Activated CD8-positive, alpha-beta T cell treated with anti-CD3 and anti-CD28 coated beads, Interleukin-2, amount 10 ng/mL, durations not matched to agents 7 days and 5 days (primary cell): ENCODE data around the gene B4GALT3. TPM values are rescaled to one million over a fixed set of nuclear protein-coding genes. Genes with fewer than 3 reads are reported as not detected.

ENCODE experiments used
- ATAC-seq: fragments of 150-1000 bp; cut with Tn5 transposase; one replicate; pipeline ENCODE4 v1.10.0; 2021; ENCODE audit warnings: moderate library complexity
- CTCF ChIA-PET: fragments of 350-600 bp; sonication (Branson Sonifier 250); formaldehyde crosslinking; loops from one replicate; lab custom pipeline; 2021; ENCODE audit warnings: antibody characterized with exemption; lab: Charles Lee
- POLR2A ChIA-PET: fragments of 350-600 bp; sonication (Branson Sonifier 250); formaldehyde crosslinking; loops from one replicate; lab custom pipeline; 2021; ENCODE audit warnings: antibody characterized with exemption; lab: Charles Lee
- DNase-seq: peaks from one replicate; pipeline ENCODE4 v3.0.0-alpha.2; 2020
- H3K27ac Mint-ChIP-seq: one replicate; pipeline ENCODE4 v1.8.0; 2021; ENCODE audit warnings: mild to moderate bottlenecking, mixed read lengths
- H3K27me3 Mint-ChIP-seq: one replicate; pipeline ENCODE4 v1.8.0; 2021; ENCODE audit warnings: low read depth, mixed read lengths
- H3K36me3 Mint-ChIP-seq: one replicate; pipeline ENCODE4 v1.8.0; 2021; ENCODE audit warnings: low read depth, mixed read lengths
- H3K4me1 Mint-ChIP-seq: one replicate; pipeline ENCODE4 v1.8.0; 2021; ENCODE audit warnings: low read depth, mixed read lengths
- H3K4me3 Mint-ChIP-seq: one replicate; pipeline ENCODE4 v1.8.0; 2021; ENCODE audit warnings: mild to moderate bottlenecking, mixed read lengths
- H3K9me3 Mint-ChIP-seq: one replicate; pipeline ENCODE4 v1.8.0; 2022; ENCODE audit warnings: mixed read lengths; ENCODE audit not compliant: insufficient read depth
- total RNA-seq, 2 experiments: library from RNA; stranded (reverse); gene quantifications; one replicate each; pipeline ENCODE4 v1.2.3, GENCODE V29; 2021

The B4GALT3 gene
- total RNA-seq, 2 experiments from 2014 or later, result 34.2 to 37.0 TPM

DNA sequence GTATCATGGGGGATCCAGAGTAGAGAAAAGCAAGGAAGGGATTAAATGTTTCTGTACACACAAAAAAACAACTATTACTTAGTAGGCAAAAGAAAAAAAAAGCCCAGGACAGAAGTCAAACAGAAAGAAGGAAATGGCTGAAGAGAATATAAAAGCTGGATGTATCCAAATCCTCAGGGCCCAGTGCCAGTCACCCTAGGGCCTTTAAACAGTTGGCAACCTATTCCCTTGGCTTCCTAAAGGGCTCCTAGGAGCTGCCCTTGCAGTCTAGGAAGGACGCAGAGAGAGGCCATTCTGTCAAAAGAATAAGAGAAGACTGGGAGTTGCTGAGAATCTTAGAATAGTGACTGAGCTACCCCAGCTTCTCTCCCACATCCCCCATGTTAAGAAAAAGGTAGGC is 5.0 kb downstream of the B4GALT3 start:
- Mint-ChIP-seq H3K4me3 (no peak overlapping the region), H3K27me3 (no peaks in the 10 kb centered on the region), H3K27ac (peak overlapping the region; percentile 72), H3K36me3 (peaks cover 54% of the 10 kb centered on the region), H3K4me1 (peaks cover 34% of the 10 kb centered on the region), H3K9me3 (no peaks in the 10 kb centered on the region)
- CTCF ChIA-PET, result no interaction called here
- ATAC-seq (no peak), DNase-seq (no peak)
- POLR2A ChIA-PET, result interaction anchor here (1.2 kb wide), 1 partner anchor 13 kb away, joined by 4 read pairs; no protein-coding TSS in a partner anchor

DNA sequence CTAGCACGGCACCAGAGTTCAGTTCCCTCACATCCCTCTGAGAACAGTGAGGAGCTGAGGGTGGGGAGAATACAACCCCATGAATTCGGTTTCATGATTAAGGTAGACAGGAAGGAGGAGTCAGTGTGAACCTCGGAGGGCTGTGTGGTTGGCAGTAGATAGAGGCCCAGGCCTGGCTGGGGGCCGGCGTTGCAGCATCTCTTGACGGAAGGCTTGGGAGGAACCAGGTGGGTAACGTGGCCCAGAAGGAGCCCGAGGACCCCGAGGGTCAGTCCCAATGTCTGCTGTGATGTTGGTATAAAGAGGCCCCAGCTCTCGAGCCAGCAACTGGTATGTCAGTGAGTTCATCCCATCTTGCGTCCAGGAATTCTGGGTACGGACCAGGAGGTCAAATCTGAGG is 5.6 kb downstream of the B4GALT3 start:
- DNase-seq (no peak), ATAC-seq (no peak)
- Mint-ChIP-seq H3K4me1 (peaks cover 38% of the 10 kb centered on the region), H3K36me3 (peaks cover 54% of the 10 kb centered on the region), H3K4me3 (no peak overlapping the region), H3K9me3 (no peaks in the 10 kb centered on the region), H3K27me3 (no peaks in the 10 kb centered on the region), H3K27ac (no peak overlapping the region)
- ChIA-PET CTCF (interaction anchor here (2.3 kb wide), 1 partner anchor 10 kb away, joined by 12 read pairs; no protein-coding TSS in a partner anchor), POLR2A (interaction anchor here (0.9 to 2.5 kb wide), 3 partner anchors 10 to 39 kb away, joined by 4 to 9 read pairs (median 4); partner anchors contain the start of gene DEDD)

DNA sequence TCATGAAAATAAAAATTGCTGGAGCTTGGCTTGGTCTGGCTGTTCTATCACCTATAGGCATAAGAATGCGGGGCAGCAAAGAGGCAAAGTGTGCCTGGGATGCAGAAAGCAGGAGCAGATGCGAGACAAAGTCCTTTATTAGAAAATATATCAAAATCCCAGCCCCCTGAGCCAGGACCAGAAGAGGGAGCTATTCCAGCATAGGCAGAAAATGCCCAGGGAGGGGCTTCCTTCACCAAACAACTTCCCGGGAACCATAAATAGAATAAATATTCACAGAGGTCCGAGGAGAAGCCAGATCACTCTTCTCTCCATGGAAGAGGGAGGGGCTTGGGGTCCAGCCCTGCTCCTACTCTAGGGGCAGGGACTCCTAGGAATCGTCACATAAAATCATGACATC is 6.1 kb downstream of the B4GALT3 start:
- POLR2A ChIA-PET, result interaction anchor here (0.9 to 2.5 kb wide), 3 partner anchors 10 to 39 kb away, joined by 3 to 9 read pairs (median 4); partner anchors contain the start of genes DEDD and NDUFS2
- ATAC-seq (no peak), DNase-seq (no peak)
- Mint-ChIP-seq H3K27me3 (no peaks in the 10 kb centered on the region), H3K36me3 (peaks cover 53% of the 10 kb centered on the region), H3K27ac (no peak overlapping the region), H3K9me3 (no peaks in the 10 kb centered on the region), H3K4me3 (no peak overlapping the region), H3K4me1 (peaks cover 34% of the 10 kb centered on the region)
- CTCF ChIA-PET, result interaction anchor here (0.8 to 2.3 kb wide), 2 partner anchors 10 to 54 kb away, joined by 3 to 12 read pairs; partner anchors contain the start of gene TOMM40L

DNA sequence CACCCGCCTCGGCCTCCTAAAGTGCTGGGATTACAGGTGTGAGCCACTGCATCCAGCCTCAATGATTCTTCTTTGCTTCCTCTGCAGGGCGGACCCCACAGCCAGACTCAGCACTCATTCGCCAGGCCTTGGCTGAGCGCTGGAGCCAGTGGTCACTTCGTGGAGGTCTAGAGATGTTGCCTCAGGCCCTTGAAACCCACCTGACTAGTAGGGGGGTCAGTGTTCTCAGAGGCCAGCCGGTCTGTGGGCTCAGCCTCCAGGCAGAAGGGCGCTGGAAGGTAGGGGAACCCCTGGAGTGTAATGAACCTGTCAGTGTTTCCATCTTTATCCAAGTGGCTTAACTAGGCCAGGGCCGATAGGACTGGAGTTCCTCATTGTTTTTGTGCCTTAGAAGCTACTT is 8.4 kb downstream of the B4GALT3 start:
- no peak overlapping the region for H3K27ac Mint-ChIP-seq
- CTCF ChIA-PET, result interaction anchor here (0.6 kb wide), 1 partner anchor 13 kb away, joined by 3 read pairs; no protein-coding TSS in a partner anchor
- POLR2A ChIA-PET, result interaction anchor here (2.1 to 4.3 kb wide), 2 partner anchors 8 to 17 kb away, joined by 6 to 46 read pairs; partner anchors contain the start of gene B4GALT3
- DNase-seq (no peak), ATAC-seq (no peak)
- H3K4me3 Mint-ChIP-seq, result no peak overlapping the region
- no peaks in the 10 kb centered on the region for H3K9me3 Mint-ChIP-seq
- H3K27me3 Mint-ChIP-seq, result no peaks in the 10 kb centered on the region
- H3K4me1 Mint-ChIP-seq, result peaks cover 30% of the 10 kb centered on the region
- peaks cover 47% of the 10 kb centered on the region for H3K36me3 Mint-ChIP-seq

DNA sequence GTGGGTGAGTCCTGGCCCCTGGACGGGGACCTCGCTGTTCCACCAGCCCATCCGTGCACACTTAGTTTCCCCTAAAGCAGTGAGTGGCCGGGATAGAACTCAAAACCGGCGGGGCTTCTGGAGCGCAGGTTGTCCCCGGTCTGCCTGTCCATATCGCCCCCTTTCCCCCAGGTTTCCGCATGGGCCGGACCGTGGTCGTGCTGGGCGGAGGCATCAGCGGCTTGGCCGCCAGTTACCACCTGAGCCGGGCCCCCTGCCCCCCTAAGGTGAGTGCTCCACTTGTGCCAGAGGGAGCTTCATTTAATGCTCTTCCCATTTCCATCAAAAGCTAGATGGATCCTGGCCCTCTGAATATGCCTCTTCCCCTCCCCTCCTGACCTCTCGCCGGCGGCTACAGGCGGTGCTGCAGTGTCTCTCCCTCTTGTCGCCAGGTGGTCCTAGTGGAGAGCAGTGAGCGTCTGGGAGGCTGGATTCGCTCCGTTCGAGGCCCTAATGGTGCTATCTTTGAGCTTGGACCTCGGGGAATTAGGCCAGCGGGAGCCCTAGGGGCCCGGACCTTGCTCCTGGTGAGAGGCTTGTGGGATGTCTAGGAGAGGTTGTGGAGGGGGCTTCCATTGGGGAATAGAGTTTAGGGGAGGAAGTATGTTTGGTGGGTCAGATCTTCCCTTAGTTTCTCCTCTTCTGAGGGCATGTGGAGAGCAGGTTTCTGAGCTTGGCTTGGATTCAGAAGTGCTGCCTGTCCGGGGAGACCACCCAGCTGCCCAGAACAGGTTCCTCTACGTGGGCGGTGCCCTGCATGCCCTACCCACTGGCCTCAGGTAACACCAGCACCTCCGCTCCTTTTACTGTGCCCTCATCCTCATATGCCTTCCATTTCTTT is 10.4 kb downstream of the B4GALT3 start:
- H3K27me3 Mint-ChIP-seq, result no peaks in the 10 kb centered on the region
- peak overlapping the region; percentile 96 for H3K27ac Mint-ChIP-seq
- H3K9me3 Mint-ChIP-seq, result no peaks in the 10 kb centered on the region
- peaks cover 43% of the 10 kb centered on the region for H3K36me3 Mint-ChIP-seq
- CTCF ChIA-PET, result interaction anchor here (0.7 to 4.6 kb wide), 29 partner anchors 9 to 233 kb away, joined by 3 to 40 read pairs (median 7); partner anchors contain the start of genes ADAMTS4, APOA2, ARHGAP30 and B4GALT3
- H3K4me3 Mint-ChIP-seq, result peak overlapping the region; percentile 90
- peaks cover 32% of the 10 kb centered on the region for H3K4me1 Mint-ChIP-seq
- DNase-seq (peak; percentile 34), ATAC-seq (no peak)
- POLR2A ChIA-PET, result interaction anchor here (0.6 to 4.3 kb wide), 17 partner anchors 8 to 97 kb away, joined by 3 to 51 read pairs (median 9); partner anchors contain the start of genes ADAMTS4, ARHGAP30, B4GALT3 and DEDD

DNA sequence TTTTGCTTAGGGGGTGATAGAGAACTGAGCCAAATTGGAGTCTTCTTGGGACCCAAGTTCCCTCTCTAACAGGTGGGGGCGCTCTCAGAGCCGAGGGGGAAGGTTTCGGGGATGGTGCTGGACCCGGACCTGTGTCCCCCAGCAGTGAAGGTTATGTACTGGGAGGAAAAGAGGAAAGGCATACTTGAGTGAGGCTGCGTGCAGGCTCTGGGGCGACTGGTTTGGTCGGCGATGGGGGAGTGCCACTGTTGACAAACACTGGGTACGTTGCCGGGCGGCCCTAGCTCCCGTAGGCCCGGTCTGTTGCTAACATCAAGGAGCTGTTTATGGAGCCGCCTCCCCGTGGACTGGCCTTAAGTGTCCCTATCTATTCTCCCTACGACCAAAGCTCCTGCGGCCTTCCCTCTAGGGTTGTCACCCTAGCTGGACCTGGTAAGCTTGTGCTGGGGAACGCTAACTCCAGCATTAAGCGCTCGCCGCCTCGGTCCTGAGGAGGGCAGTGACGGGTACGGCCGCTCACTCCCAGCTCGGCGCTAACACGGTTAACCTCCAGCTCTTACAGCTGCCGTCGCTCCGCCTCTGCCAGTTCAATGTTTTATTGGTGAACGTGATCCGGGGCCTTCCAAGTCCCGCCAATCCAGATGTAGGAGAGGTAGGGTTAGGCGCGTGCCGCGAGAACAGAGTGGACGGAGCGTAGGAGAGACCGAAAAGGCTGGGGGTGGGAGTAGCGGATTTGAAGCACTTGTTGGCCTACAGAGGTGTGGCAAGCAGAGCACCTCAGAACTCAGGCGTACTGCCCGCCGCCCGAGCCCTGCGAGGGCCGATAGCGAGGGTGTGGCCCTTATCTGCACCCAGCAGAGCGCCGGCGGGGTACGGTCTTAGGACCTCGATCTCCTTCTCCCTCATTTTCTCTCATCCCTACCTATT is 11.3 kb downstream of the B4GALT3 start, which contains the start of gene PPOX:
Gene PPOX, plus strand, starts transcription at position 685 of the 927 bp plus-strand sequence. CDS start 422 bp downstream, outside the sequence.
- Mint-ChIP-seq H3K27me3 (no peaks in the 10 kb centered on the region), H3K4me1 (peaks cover 36% of the 10 kb centered on the region), H3K27ac (peak within 1 kb of the TSS; percentile 96), H3K9me3 (no peaks in the 10 kb centered on the region), H3K36me3 (peaks cover 39% of the 10 kb centered on the region), H3K4me3 (peak within 1 kb of the TSS; percentile 90)
- ATAC-seq (peak; percentile 93), DNase-seq (peak; percentile 98)
- ChIA-PET CTCF (interaction anchor here (0.6 to 4.6 kb wide), 44 partner anchors 9 to 234 kb away, joined by 3 to 40 read pairs (median 4); partner anchors contain the start of genes ADAMTS4, APOA2, ARHGAP30 and B4GALT3), POLR2A (interaction anchor here (0.6 to 4.3 kb wide), 21 partner anchors 9 to 224 kb away, joined by 3 to 51 read pairs (median 5); partner anchors contain the start of genes ADAMTS4, ARHGAP30, B4GALT3 and DEDD)

DNA sequence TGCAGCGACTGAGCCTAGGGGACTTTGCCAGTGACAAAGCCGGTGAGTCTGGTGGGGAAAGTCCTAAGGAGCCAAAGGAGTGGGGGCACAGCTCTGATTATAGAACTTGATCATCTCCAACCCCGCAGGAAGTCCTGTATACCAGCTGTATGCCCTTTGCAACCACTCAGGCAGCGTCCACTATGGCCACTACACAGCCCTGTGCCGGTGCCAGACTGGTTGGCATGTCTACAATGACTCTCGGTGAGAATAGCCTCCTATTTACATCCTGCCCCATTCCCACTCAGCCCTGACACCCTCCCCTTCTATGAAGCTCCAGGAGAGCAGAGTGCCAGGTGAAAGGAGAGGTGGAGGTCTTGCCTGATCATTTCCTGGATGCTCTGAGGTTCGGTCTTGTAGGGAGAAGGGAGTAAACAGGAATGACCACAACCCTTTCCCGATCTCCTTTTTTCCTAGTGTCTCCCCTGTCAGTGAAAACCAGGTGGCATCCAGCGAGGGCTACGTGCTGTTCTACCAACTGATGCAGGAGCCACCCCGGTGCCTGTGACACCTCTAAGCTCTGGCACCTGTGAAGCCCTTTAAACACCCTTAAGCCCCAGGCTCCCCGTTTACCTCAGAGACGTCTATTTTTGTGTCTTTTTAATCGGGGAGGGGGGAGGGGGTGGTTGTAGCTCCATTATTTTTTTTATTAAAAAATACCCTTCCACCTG is 12.3 kb downstream of the B4GALT3 start:
- Mint-ChIP-seq H3K36me3 (peaks cover 35% of the 10 kb centered on the region), H3K4me1 (peaks cover 46% of the 10 kb centered on the region), H3K4me3 (peak overlapping the region; percentile 9), H3K27me3 (no peaks in the 10 kb centered on the region), H3K27ac (peak overlapping the region; percentile 78), H3K9me3 (no peaks in the 10 kb centered on the region)
- ATAC-seq, result no peak
- DNase-seq, result no peak
- ChIA-PET CTCF (interaction anchor here (0.6 to 4.6 kb wide), 31 partner anchors 8 to 225 kb away, joined by 3 to 40 read pairs (median 7); partner anchors contain the start of genes ADAMTS4, APOA2, B4GALT3 and CFAP126), POLR2A (interaction anchor here (0.6 to 4.3 kb wide), 17 partner anchors 10 to 225 kb away, joined by 3 to 51 read pairs (median 9); partner anchors contain the start of genes ADAMTS4, ARHGAP30, B4GALT3 and DEDD)

DNA sequence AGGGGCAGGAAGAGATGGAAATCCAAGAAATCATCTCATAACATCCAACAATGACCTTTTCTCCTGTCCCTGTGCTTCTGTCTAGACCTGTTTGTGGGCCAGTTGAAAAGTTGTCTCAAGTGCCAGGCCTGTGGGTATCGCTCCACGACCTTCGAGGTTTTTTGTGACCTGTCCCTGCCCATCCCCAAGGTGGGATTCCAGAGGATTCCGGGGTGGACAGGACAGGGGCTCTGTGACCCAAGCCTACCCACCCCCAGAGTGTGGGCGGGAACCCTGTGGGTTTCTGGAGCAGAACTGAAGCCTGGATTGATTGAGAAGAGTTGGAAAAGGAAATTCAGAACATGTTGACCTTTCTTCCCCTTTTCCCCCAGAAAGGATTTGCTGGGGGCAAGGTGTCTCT is 13.5 kb downstream of the B4GALT3 start:
- H3K27ac Mint-ChIP-seq, result no peak overlapping the region
- no peak overlapping the region for H3K4me3 Mint-ChIP-seq
- DNase-seq, result no peak
- CTCF ChIA-PET, result interaction anchor here (4.6 kb wide), 1 partner anchor 218 kb away, joined by 38 read pairs; no protein-coding TSS in a partner anchor
- H3K36me3 Mint-ChIP-seq, result peaks cover 41% of the 10 kb centered on the region
- POLR2A ChIA-PET, result interaction anchor here (4.3 kb wide), 1 partner anchor 9 kb away, joined by 51 read pairs; the partner anchor contains the start of gene UFC1
- ATAC-seq, result no peak
- no peaks in the 10 kb centered on the region for H3K27me3 Mint-ChIP-seq
- H3K9me3 Mint-ChIP-seq, result no peaks in the 10 kb centered on the region
- peaks cover 54% of the 10 kb centered on the region for H3K4me1 Mint-ChIP-seq

DNA sequence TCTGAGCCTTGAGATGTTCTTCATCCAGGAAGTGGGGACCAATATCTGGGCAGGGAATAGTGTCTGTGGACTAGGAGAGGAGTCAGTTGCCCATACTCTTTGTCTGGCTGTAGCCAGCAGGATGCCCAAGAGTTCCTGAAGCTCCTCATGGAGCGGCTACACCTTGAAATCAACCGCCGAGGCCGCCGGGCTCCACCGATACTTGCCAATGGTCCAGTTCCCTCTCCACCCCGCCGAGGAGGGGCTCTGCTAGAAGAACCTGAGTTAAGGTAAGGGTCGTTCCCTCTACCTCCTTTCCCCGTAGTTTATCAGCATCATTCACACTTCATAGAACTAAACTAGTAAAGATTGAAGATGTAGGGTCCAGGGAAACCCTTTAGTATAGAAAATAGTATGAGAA is 14.5 kb downstream of the B4GALT3 start:
- CTCF ChIA-PET, result interaction anchor here (0.7 to 1.0 kb wide), 2 partner anchors 57 to 63 kb away, joined by 3 to 4 read pairs; partner anchors contain the start of gene TOMM40L
- Mint-ChIP-seq H3K27ac (peak overlapping the region; percentile 30), H3K4me1 (peaks cover 52% of the 10 kb centered on the region), H3K9me3 (no peaks in the 10 kb centered on the region), H3K36me3 (peaks cover 44% of the 10 kb centered on the region), H3K27me3 (no peaks in the 10 kb centered on the region), H3K4me3 (no peak overlapping the region)
- POLR2A ChIA-PET, result interaction anchor here (1.1 to 1.5 kb wide), 2 partner anchors 9 to 93 kb away, joined by 3 to 7 read pairs; partner anchors contain the start of genes ARHGAP30 and UFC1
- DNase-seq (no peak), ATAC-seq (no peak)

DNA sequence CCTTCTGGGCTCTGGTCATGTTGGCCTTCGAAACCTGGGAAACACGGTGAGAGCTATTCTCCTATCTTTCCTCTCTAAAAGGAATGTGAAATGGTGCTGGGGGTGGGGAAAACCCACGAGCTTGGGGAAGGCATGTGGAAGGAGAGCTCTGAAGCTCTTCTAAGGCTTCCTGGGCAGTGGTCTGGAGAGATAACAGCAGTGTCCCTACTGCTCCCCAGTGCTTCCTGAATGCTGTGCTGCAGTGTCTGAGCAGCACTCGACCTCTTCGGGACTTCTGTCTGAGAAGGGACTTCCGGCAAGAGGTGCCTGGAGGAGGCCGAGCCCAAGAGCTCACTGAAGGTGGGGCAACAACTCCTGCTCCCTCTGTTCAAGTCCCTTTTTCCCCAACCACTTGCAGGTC is 15.3 kb downstream of the B4GALT3 start:
- Mint-ChIP-seq H3K4me1 (peaks cover 48% of the 10 kb centered on the region), H3K36me3 (peaks cover 51% of the 10 kb centered on the region), H3K27me3 (no peaks in the 10 kb centered on the region), H3K9me3 (no peaks in the 10 kb centered on the region), H3K4me3 (no peak overlapping the region), H3K27ac (no peak overlapping the region)
- ATAC-seq, result no peak
- ChIA-PET CTCF (interaction anchor here (0.7 to 1.0 kb wide), 2 partner anchors 58 to 63 kb away, joined by 3 to 4 read pairs; partner anchors contain the start of gene TOMM40L), POLR2A (interaction anchor here (1.1 to 1.5 kb wide), 2 partner anchors 9 to 92 kb away, joined by 3 to 7 read pairs; partner anchors contain the start of genes ARHGAP30 and UFC1)
- no peak for DNase-seq
